GM18505 (cell line): ENCODE results near the gene PCBP3.

Source experiments
- ATAC-seq: cut with Tn5 transposase; IDR thresholded peaks from one replicate; pipeline ENCODE4 v1.9.1; 2021; ENCODE audit not compliant: unreplicated experiment
- POLR2A ChIP-seq: IDR thresholded peaks from 4 replicates; pipeline ENCODE4 v1.6.1; 2011; ENCODE audit warnings: borderline replicate concordance; ENCODE audit not compliant: insufficient read depth, insufficient read length; ENCODE audit errors: extremely low read depth

The PCBP3 gene

GRCh38 chr21:45836268-45836655 is 192.7 kb downstream of the PCBP3 start:
- ATAC-seq: no peak
- no peak for TF ChIP-seq POLR2A

GRCh38 chr21:45836694-45837670 is 193.5 kb downstream of the PCBP3 start:
- no peak for TF ChIP-seq POLR2A
- ATAC-seq: no peak

- no peak for ATAC-seq
- TF ChIP-seq POLR2A: no peak
Observed at GRCh38 chr21:45837936-45838335, 194.4 kb downstream of the PCBP3 start.

GRCh38 chr21:45838634-45839033 is 195.1 kb downstream of the PCBP3 start:
- no peak for TF ChIP-seq POLR2A
- ATAC-seq: no peak

- no peak for TF ChIP-seq POLR2A
- ATAC-seq: no peak
Observed at GRCh38 chr21:45839274-45839673, 195.7 kb downstream of the PCBP3 start.

GRCh38 chr21:45841033-45841432 is 197.5 kb downstream of the PCBP3 start:
- no peak for ATAC-seq
- TF ChIP-seq POLR2A: no peak

- TF ChIP-seq POLR2A: no peak
- ATAC-seq: no peak
Observed at GRCh38 chr21:45843426-45843825, 199.9 kb downstream of the PCBP3 start.

GRCh38 chr21:45844181-45844580 is 200.7 kb downstream of the PCBP3 start:
- no peak for TF ChIP-seq POLR2A
- ATAC-seq: no peak

GRCh38 chr21:45845063-45845769 is 201.7 kb downstream of the PCBP3 start:
- no peak for ATAC-seq
- TF ChIP-seq POLR2A: no peak

- no peak for ATAC-seq
- no peak for TF ChIP-seq POLR2A
Observed at GRCh38 chr21:45845770-45846090, 202.2 kb downstream of the PCBP3 start.

GRCh38 chr21:45846373-45847160 is 203.0 kb downstream of the PCBP3 start:
- ATAC-seq: no peak
- TF ChIP-seq POLR2A: no peak

- TF ChIP-seq POLR2A: no peak
- no peak for ATAC-seq
Observed at GRCh38 chr21:45847870-45848269, 204.3 kb downstream of the PCBP3 start.

GRCh38 chr21:45848331-45848730 is 204.8 kb downstream of the PCBP3 start:
- no peak for TF ChIP-seq POLR2A
- ATAC-seq: no peak
